ENCODE measurements around the gene COX18. TPM values are rescaled to one million over a fixed set of nuclear protein-coding genes. Genes with fewer than 3 reads are reported as not detected.

The COX18 gene, protein sequence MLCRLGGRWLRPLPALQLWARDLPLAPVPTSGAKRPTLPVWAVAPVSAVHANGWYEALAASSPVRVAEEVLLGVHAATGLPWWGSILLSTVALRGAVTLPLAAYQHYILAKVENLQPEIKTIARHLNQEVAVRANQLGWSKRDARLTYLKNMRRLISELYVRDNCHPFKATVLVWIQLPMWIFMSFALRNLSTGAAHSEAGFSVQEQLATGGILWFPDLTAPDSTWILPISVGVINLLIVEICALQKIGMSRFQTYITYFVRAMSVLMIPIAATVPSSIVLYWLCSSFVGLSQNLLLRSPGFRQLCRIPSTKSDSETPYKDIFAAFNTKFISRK
- 12.4 TPM for polyA plus RNA-seq (2013, experiment 1 of 2)
- 12.2 TPM for polyA plus RNA-seq (2013, experiment 2 of 2)

DNA sequence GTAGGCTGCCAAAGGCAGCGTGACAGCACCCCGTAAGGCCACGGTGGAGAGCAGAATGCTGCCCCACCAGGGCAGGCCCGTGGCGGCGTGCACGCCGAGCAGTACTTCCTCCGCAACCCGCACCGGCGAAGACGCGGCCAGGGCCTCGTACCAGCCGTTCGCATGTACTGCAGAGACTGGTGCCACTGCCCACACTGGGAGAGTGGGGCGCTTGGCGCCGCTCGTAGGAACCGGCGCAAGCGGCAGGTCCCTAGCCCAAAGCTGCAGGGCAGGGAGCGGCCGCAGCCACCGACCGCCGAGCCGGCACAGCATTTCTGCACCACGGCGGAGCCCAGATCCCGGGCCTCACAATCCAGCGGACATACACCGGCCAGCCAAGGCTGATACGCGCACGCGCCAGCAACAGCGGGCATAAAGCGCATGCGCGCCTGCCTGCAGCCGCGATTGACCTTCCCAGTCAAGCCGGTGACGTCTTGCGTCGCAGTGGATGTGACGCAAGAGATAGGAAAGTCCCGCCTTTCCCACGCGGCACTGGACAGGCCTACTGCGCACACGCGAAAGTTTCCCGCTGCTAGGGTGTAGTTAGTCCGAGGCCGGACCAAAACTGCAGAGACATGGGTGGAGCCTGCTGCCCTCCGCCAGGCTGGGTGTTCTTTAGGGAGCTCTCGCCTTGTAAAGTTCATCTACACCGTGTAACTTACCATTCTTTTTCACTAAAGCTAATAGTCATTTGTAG lies at the start of gene COX18:
TSS of gene COX18 (minus strand) at position 379 of the 736 bp plus-strand sequence. CDS start at position 312, 67 bp downstream.
- no peaks in the 10 kb centered on the region for H3K36me3 ChIP-seq (ENCODE audit: control insufficient read depth, insufficient read depth, low read length)
- DNase-seq: peak; percentile 98
- H3K4me2 ChIP-seq (ENCODE audit: low read length): peak within 1 kb of the TSS; percentile 83
- no peaks in the 10 kb centered on the region for H3K27me3 ChIP-seq (ENCODE audit: insufficient read depth, low read length, poor library complexity)
- peak within 1 kb of the TSS; percentile 13 for H2AK5ac ChIP-seq (ENCODE audit: low read length)
- WGBS (ENCODE audit: extremely low coverage, insufficient coverage, low lambda C conversion rate): no CpG with 5 or more reads among the region's 62 CpGs
- H4K5ac ChIP-seq (ENCODE audit: low read length): peak within 1 kb of the TSS; percentile 68
- no peaks in the 10 kb centered on the region for H3K79me1 ChIP-seq (ENCODE audit: low read length)
- no peak within 1 kb of the TSS for H2BK15ac ChIP-seq (replicated peaks; ENCODE audit: low read depth)
- H2BK120ac ChIP-seq (ENCODE audit: low read depth, low read length): no peak within 1 kb of the TSS
- H3K4me3 ChIP-seq (ENCODE audit: low read length): peak within 1 kb of the TSS; percentile 91
- no peak within 1 kb of the TSS for H4K8ac ChIP-seq (ENCODE audit: low read depth, low read length)
- no peak within 1 kb of the TSS for H2BK5ac ChIP-seq (ENCODE audit: low read length)
- no peaks in the 10 kb centered on the region for H3K79me2 ChIP-seq (ENCODE audit: control insufficient read depth, insufficient read depth, low read length)
- H3K23ac ChIP-seq (ENCODE audit: low read length): peak within 1 kb of the TSS; percentile 97
- H3K4me1 ChIP-seq (ENCODE audit: control insufficient read depth, low read depth, low read length): no peaks in the 10 kb centered on the region
- peak within 1 kb of the TSS; percentile 66 for H3K4ac ChIP-seq (ENCODE audit: low read depth, low read length)
- no peak within 1 kb of the TSS for H3K18ac ChIP-seq (ENCODE audit: low read length)
- peak within 1 kb of the TSS; percentile 62 for H3K27ac ChIP-seq (ENCODE audit: low read depth, low read length)
- H3K56ac ChIP-seq (ENCODE audit: low read length): peak within 1 kb of the TSS; percentile 100
- H3K9ac ChIP-seq (ENCODE audit: low read length): peak within 1 kb of the TSS; percentile 85

DNA sequence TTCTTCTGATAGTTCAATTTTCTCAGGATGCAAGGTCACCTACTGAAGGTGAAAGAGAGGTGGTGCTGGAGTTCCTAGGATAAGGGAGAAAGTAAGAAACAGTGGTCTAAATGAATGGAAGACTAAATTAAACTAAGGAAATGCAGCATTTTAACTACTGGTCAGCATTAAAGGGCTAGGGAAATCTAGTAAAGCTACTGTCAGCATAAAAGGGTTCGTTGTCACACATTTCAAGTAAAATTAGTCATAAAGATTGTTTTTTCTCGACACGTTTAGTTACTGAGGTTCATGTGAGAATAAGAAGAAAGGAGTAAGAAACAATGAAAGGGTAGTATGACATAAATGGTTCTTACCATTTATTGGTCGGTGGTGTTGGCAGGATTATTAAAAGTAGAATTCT lies 40.0 kb upstream of the COX18 start:
- H3K9ac ChIP-seq (ENCODE audit: low read length): no peak overlapping the region
- no peak overlapping the region for H2BK15ac ChIP-seq (replicated peaks; ENCODE audit: low read depth)
- DNase-seq: no peak
- no peak overlapping the region for H3K56ac ChIP-seq (ENCODE audit: low read length)
- H3K4ac ChIP-seq (ENCODE audit: low read depth, low read length): no peak overlapping the region
- H3K27ac ChIP-seq (ENCODE audit: low read depth, low read length): no peak overlapping the region
- no peak overlapping the region for H2BK120ac ChIP-seq (ENCODE audit: low read depth, low read length)
- H3K23ac ChIP-seq (ENCODE audit: low read length): no peak overlapping the region
- WGBS (ENCODE audit: extremely low coverage, insufficient coverage, low lambda C conversion rate): no CpG with 5 or more reads among the region's 4 CpGs
- H4K8ac ChIP-seq (ENCODE audit: low read depth, low read length): no peak overlapping the region
- H3K18ac ChIP-seq (ENCODE audit: low read length): no peak overlapping the region
- H2AK5ac ChIP-seq (ENCODE audit: low read length): no peak overlapping the region
- H3K4me2 ChIP-seq (ENCODE audit: low read length): no peak overlapping the region
- no peaks in the 10 kb centered on the region for H3K27me3 ChIP-seq (ENCODE audit: insufficient read depth, low read length, poor library complexity)
- no peaks in the 10 kb centered on the region for H3K79me2 ChIP-seq (ENCODE audit: control insufficient read depth, insufficient read depth, low read length)
- no peak overlapping the region for H2BK5ac ChIP-seq (ENCODE audit: low read length)
- H4K5ac ChIP-seq (ENCODE audit: low read length): no peak overlapping the region
- H3K79me1 ChIP-seq (ENCODE audit: low read length): no peaks in the 10 kb centered on the region
- H3K4me3 ChIP-seq (ENCODE audit: low read length): no peak overlapping the region
- no peaks in the 10 kb centered on the region for H3K36me3 ChIP-seq (ENCODE audit: control insufficient read depth, insufficient read depth, low read length)
- peaks cover 3% of the 10 kb centered on the region for H3K4me1 ChIP-seq (ENCODE audit: control insufficient read depth, low read depth, low read length)

DNA sequence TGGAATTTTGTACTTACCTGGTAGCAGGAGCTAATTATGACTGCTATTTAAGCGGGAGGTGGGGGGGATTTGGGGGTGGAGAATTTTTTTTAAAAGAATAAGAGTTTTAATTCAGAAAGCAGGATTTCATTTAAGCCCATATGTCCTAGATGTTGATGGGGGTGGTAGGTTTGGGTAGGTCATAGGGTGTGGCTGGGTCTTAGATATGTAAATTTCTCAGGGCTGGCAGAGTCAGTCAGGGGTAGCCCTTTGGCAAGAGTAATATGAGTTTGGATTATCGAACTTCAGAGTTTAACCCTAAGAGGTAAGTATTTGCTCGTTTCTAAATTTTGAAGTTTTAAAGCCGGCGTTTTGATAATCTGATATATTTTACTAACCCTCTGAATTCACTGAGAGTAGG lies 35.2 kb upstream of the COX18 start:
- no peak overlapping the region for H2AK5ac ChIP-seq (ENCODE audit: low read length)
- 100% methylated on average over 1 of the region's 5 CpGs for WGBS (ENCODE audit: extremely low coverage, insufficient coverage, low lambda C conversion rate)
- no peaks in the 10 kb centered on the region for H3K27me3 ChIP-seq (ENCODE audit: insufficient read depth, low read length, poor library complexity)
- H3K23ac ChIP-seq (ENCODE audit: low read length): no peak overlapping the region
- no peak overlapping the region for H3K56ac ChIP-seq (ENCODE audit: low read length)
- H3K4me3 ChIP-seq (ENCODE audit: low read length): no peak overlapping the region
- H3K18ac ChIP-seq (ENCODE audit: low read length): no peak overlapping the region
- no peaks in the 10 kb centered on the region for H3K79me2 ChIP-seq (ENCODE audit: control insufficient read depth, insufficient read depth, low read length)
- H4K8ac ChIP-seq (ENCODE audit: low read depth, low read length): no peak overlapping the region
- peaks cover 6% of the 10 kb centered on the region for H3K4me1 ChIP-seq (ENCODE audit: control insufficient read depth, low read depth, low read length)
- H3K27ac ChIP-seq (ENCODE audit: low read depth, low read length): no peak overlapping the region
- no peak overlapping the region for H3K4ac ChIP-seq (ENCODE audit: low read depth, low read length)
- H3K79me1 ChIP-seq (ENCODE audit: low read length): no peaks in the 10 kb centered on the region
- no peak overlapping the region for H3K4me2 ChIP-seq (ENCODE audit: low read length)
- H4K5ac ChIP-seq (ENCODE audit: low read length): no peak overlapping the region
- no peak for DNase-seq
- H2BK120ac ChIP-seq (ENCODE audit: low read depth, low read length): no peak overlapping the region
- no peak overlapping the region for H2BK5ac ChIP-seq (ENCODE audit: low read length)
- H3K9ac ChIP-seq (ENCODE audit: low read length): no peak overlapping the region
- no peaks in the 10 kb centered on the region for H3K36me3 ChIP-seq (ENCODE audit: control insufficient read depth, insufficient read depth, low read length)
- no peak overlapping the region for H2BK15ac ChIP-seq (replicated peaks; ENCODE audit: low read depth)

DNA sequence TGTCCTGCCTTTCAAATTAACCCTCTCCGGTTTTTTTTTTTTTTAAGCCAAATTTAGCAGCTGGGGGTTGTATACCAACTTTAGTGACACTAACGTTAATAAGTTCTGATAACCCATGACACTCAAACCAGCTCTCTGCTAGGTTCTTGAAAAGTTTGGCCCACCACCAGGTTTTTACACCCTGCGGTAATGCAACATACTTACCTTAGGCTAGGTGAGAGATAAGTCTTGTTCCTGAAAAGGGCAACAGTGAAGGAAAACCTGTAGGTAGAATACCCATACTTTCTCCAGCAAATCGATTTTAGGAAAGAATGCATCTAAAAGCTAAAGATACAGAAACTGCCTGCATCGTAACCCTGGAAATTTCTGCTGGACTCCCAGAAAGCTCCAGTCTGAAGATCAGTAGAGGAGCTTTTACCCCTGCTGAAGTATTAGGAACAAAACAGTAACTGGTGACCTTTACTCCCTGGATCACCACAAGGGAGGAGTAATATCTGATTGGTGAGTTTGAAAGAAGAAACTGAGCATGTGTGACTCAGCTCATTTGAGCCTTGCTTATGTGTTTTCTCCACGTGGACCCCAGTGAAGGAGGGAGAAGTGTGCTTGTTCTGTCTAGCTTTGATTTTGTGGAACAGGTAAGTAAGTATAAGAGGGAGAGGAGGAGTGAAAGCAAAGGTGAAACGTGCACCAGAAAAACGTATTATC lies 34.4 kb upstream of the COX18 start:
- H2BK120ac ChIP-seq (ENCODE audit: low read depth, low read length): no peak overlapping the region
- H3K79me2 ChIP-seq (ENCODE audit: control insufficient read depth, insufficient read depth, low read length): no peaks in the 10 kb centered on the region
- no peak overlapping the region for H4K5ac ChIP-seq (ENCODE audit: low read length)
- WGBS (ENCODE audit: extremely low coverage, insufficient coverage, low lambda C conversion rate): no CpG with 5 or more reads among the region's 8 CpGs
- H3K4me2 ChIP-seq (ENCODE audit: low read length): no peak overlapping the region
- H3K56ac ChIP-seq (ENCODE audit: low read length): no peak overlapping the region
- H3K27me3 ChIP-seq (ENCODE audit: insufficient read depth, low read length, poor library complexity): no peaks in the 10 kb centered on the region
- H3K4me3 ChIP-seq (ENCODE audit: low read length): no peak overlapping the region
- H4K8ac ChIP-seq (ENCODE audit: low read depth, low read length): no peak overlapping the region
- no peak overlapping the region for H3K18ac ChIP-seq (ENCODE audit: low read length)
- no peak overlapping the region for H2BK5ac ChIP-seq (ENCODE audit: low read length)
- no peak overlapping the region for H3K9ac ChIP-seq (ENCODE audit: low read length)
- H3K79me1 ChIP-seq (ENCODE audit: low read length): no peaks in the 10 kb centered on the region
- H3K4me1 ChIP-seq (ENCODE audit: control insufficient read depth, low read depth, low read length): peaks cover 6% of the 10 kb centered on the region
- DNase-seq: peak; percentile 46
- H2BK15ac ChIP-seq (replicated peaks; ENCODE audit: low read depth): no peak overlapping the region
- H3K36me3 ChIP-seq (ENCODE audit: control insufficient read depth, insufficient read depth, low read length): no peaks in the 10 kb centered on the region
- no peak overlapping the region for H3K23ac ChIP-seq (ENCODE audit: low read length)
- no peak overlapping the region for H2AK5ac ChIP-seq (ENCODE audit: low read length)
- no peak overlapping the region for H3K4ac ChIP-seq (ENCODE audit: low read depth, low read length)
- no peak overlapping the region for H3K27ac ChIP-seq (ENCODE audit: low read depth, low read length)

DNA sequence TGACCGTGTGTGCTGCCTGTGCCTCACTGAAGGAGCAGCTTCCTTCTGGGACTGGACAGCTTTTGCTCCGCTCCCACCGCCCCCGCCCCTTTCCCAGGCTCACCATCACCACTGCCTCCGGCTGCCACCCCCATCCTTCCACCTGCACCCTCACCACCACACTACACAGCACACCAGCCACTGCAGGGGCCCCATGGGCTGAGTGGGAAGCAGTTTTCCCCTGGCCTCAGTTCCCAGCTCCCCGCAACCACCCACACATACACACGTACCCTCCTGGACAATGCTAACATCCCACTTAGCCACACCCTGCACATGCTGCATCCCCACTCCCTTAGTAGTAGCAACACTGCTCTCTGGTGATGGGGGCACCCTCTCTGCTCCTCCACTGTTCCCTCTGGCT lies 29.6 kb upstream of the COX18 start:
- Histone ChIP-seq H2BK120ac (ENCODE audit: low read depth, low read length) (no peak overlapping the region), H3K27me3 (ENCODE audit: insufficient read depth, low read length, poor library complexity) (no peaks in the 10 kb centered on the region), H4K8ac (ENCODE audit: low read depth, low read length) (no peak overlapping the region), H3K4me2 (ENCODE audit: low read length) (no peak overlapping the region), H2BK15ac (replicated peaks; ENCODE audit: low read depth) (no peak overlapping the region), H3K4me1 (ENCODE audit: control insufficient read depth, low read depth, low read length) (peaks cover 2% of the 10 kb centered on the region), H2BK5ac (ENCODE audit: low read length) (no peak overlapping the region), H2AK5ac (ENCODE audit: low read length) (no peak overlapping the region), H3K23ac (ENCODE audit: low read length) (no peak overlapping the region), H3K56ac (ENCODE audit: low read length) (no peak overlapping the region), H3K9ac (ENCODE audit: low read length) (no peak overlapping the region), H3K4me3 (ENCODE audit: low read length) (no peak overlapping the region), H3K4ac (ENCODE audit: low read depth, low read length) (no peak overlapping the region), H4K5ac (ENCODE audit: low read length) (no peak overlapping the region), H3K79me2 (ENCODE audit: control insufficient read depth, insufficient read depth, low read length) (no peaks in the 10 kb centered on the region), H3K27ac (ENCODE audit: low read depth, low read length) (no peak overlapping the region), H3K36me3 (ENCODE audit: control insufficient read depth, insufficient read depth, low read length) (peaks cover 2% of the 10 kb centered on the region), H3K18ac (ENCODE audit: low read length) (no peak overlapping the region), H3K79me1 (ENCODE audit: low read length) (no peaks in the 10 kb centered on the region)
- DNase-seq: no peak
- no CpG with 5 or more reads among the region's 7 CpGs for WGBS (ENCODE audit: extremely low coverage, insufficient coverage, low lambda C conversion rate)
